H7 (cell line): Measurements from ENCODE around the gene PYCR2. TPM values are rescaled to one million over a fixed set of nuclear protein-coding genes. Genes with fewer than 3 reads are reported as not detected.
"Not testable (repeated sequence)": the region's sequence is repeated elsewhere in the genome, so short reads cannot be mapped to it uniquely, and the experiment has no call there.

Experiments
- DNase-seq: peaks from one replicate; pipeline ENCODE4 v3.0.0; 2012
- H3K27me3 ChIP-seq: 2 replicates; pipeline ENCODE4 v1.6.0; 2011; ENCODE audit warnings: mild to moderate bottlenecking, low read length; ENCODE audit not compliant: control insufficient read depth, insufficient read depth
- H3K36me3 ChIP-seq: replicated peaks from 2 replicates; pipeline ENCODE4 v1.5.1; 2011; ENCODE audit warnings: low read length; ENCODE audit not compliant: control insufficient read depth, insufficient read depth
- H3K4me3 ChIP-seq: 2 replicates; pipeline ENCODE4 v1.5.1; 2011; ENCODE audit warnings: low read depth, mild to moderate bottlenecking, control low read depth, low read length, moderate library complexity; ENCODE audit not compliant: insufficient read depth
- total RNA-seq: library from RNA; depleted of rRNA; stranded (reverse); fragments of >200 nt; shearing (Covaris generic); gene quantifications from 2 replicates; pipeline ENCODE4 v1.2.3, GENCODE V29; 2014; rRNA removed

PYCR2 gene
- total RNA-seq = 308 and 356 TPM in 2 replicates

DNA sequence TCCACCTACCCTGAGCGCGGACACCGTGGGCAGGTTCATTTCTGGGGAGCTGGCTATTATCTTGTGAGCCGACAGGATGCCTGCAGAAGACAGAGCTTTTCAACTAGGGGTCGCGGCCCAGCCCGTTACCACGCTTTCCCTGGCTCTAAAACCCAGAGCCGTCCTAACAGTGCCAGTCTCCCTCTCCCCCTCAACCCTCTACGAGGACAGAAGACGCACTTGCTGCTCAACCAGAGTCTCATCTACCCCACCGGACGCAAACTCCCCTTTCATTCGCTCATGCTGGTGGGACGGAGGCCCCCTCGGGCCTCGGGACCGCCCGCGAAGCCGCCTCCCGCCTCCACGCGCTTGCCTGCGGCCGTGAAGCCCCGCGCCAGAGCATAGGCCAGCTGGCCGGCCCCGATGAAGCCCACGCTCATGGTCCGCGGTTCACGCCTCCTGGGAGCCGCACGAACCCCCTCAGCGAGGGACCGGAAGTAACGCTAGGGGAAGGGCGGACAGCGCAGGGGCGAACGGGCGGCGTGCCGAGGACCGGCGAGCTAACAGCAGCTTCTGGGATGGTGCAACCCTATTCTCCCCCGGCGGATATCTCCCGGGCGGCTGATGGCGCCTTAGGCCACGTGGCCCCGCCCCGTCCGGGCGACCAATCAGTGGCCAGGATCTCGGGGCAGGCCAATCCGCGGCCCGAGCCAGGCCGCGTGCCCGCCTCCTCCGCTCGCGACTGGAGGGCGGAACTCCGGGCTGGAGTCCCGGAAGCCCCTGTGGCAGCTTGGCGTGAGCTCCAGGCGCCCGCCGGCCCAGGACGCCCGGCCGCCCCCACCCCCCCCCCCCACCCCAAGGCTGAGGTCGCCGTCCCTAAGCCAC, at the start of gene PYCR2:
Gene PYCR2 (minus strand): TSS at position 559 of the 864 bp plus-strand sequence. CDS start 140 bp downstream, at position 419.
- peaks cover 35% of the 10 kb centered on the region for H3K36me3 ChIP-seq
- no peaks in the 10 kb centered on the region for H3K27me3 ChIP-seq
- peak within 1 kb of the TSS; percentile 100 for H3K4me3 ChIP-seq
- peak; percentile 100 for DNase-seq

GRCh38 chr1:225973158-225973557, 49.1 kb upstream of the PYCR2 start:
- no peak for DNase-seq
- Histone ChIP-seq H3K36me3 (no peaks in the 10 kb centered on the region), H3K27me3 (no peaks in the 10 kb centered on the region), H3K4me3 (no peak overlapping the region)

- DNase-seq = peak; percentile 24
- no peaks in the 10 kb centered on the region for H3K36me3 ChIP-seq
- no peaks in the 10 kb centered on the region for H3K27me3 ChIP-seq
- no peak overlapping the region for H3K4me3 ChIP-seq
Observed at GRCh38 chr1:225972344-225973152, 48.5 kb upstream of the PYCR2 start.

DNA sequence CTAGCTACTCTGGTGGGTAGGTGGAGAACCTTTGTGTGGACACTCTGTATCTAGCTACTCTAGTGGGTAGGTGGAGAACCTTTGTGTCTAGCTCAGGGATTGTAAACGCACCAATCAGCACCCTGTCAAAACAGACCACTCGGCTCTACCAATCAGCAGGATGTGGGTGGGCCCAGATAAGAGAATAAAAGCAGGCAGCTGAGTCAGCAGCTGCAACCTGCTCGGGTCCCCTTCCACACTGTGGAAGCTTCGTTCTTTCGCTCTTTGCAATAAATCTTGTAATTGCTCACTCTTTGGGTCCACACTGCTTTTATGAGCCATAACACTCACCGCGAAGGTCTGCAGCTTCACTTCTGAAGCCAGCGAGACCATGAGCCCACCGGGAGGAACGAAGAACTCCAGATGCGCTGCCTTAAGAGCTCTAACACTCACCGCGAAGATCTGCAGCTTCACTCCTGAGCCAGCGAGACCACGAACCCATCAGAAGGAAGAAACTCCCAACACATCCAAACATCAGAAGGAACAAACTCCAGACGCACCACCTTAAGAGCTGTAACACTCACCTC, 46.6 kb upstream of the PYCR2 start:
- not testable (repeated sequence) for DNase-seq, H3K27me3 ChIP-seq, H3K36me3 ChIP-seq, H3K4me3 ChIP-seq

DNA sequence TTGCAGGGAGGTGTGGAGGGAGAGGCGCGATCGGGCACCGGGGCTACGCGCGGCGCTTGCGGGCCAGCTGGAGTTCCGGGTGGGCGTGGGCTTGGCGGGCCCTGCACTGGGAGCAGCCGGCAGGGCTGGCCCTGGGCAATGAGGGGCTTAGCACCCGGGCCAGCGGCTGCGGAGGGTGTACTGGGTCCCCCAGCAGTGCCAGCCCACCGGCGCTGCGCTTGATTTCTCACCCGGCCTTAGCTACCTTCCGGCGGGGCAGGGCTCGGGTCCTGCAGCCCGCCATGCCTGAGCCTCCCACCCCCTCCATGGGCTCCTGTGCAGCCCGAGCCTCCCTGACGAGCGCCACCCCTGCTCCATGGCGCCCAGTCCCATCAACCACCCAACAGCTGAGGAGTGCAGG, 45.7 kb upstream of the PYCR2 start:
- H3K4me3 ChIP-seq, DNase-seq, H3K27me3 ChIP-seq, H3K36me3 ChIP-seq: not testable (repeated sequence)

GRCh38 chr1:225965231-225965630, 41.2 kb upstream of the PYCR2 start:
- H3K36me3 ChIP-seq = no peaks in the 10 kb centered on the region
- DNase-seq = no peak
- no peak overlapping the region for H3K4me3 ChIP-seq

GRCh38 chr1:225963735-225964530, 39.9 kb upstream of the PYCR2 start:
- Histone ChIP-seq H3K27me3 (no peaks in the 10 kb centered on the region), H3K36me3 (no peaks in the 10 kb centered on the region), H3K4me3 (no peak overlapping the region)
- no peak for DNase-seq

More at GRCh38 chr1:225965231-225965630, 41.2 kb upstream of the PYCR2 start:
- no peaks in the 10 kb centered on the region for H3K27me3 ChIP-seq

- no peaks in the 10 kb centered on the region for H3K36me3 ChIP-seq
- DNase-seq = peak; percentile 92
- no peaks in the 10 kb centered on the region for H3K27me3 ChIP-seq
- H3K4me3 ChIP-seq = no peak overlapping the region
Observed at GRCh38 chr1:225962440-225962975, 38.5 kb upstream of the PYCR2 start.

- Histone ChIP-seq H3K4me3 (no peak overlapping the region), H3K27me3 (no peaks in the 10 kb centered on the region), H3K36me3 (no peaks in the 10 kb centered on the region)
- no peak for DNase-seq
Observed at GRCh38 chr1:225961659-225962439, 37.8 kb upstream of the PYCR2 start.

DNA sequence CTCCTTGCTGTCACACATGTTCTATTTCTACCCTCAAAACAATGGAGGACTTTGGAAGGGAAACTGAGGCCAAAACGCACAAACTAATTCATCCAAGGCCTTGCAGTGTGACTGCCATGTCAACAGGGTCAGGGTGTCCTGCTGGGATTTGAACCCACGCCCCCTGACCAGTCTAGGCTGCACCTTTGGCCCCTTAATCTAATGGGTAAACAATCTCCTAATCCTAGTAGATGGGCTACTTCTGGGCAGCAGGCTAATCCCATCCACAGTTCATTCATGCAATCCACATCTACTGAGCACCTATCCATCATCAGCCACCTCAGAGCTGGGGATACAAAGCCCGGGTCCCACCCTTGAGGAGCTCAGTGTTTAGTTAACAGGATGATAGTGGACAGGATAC, 34.0 kb upstream of the PYCR2 start:
- Histone ChIP-seq H3K27me3 (no peaks in the 10 kb centered on the region), H3K36me3 (no peaks in the 10 kb centered on the region), H3K4me3 (no peak overlapping the region)
- DNase-seq = no peak

DNA sequence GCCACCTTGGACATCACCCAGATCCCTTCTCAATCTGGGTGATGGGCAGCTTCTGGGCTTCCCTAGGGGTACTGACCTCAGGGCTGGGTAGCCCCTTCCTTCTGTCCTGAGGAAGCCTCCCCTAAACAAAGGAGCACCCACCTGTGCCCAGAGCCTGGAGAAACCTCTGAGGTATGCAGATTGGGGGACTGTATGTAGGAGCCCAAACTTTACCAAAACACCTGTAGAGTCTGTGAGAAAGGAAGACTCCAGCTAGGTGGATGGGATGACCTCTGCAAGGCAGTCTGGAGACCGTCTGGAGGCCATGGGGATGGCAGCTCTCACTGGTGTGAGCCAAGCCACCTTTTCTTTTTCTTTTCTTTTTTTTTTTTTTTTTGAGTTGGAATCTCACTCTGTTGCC, 30.7 kb upstream of the PYCR2 start:
- H3K36me3 ChIP-seq = no peaks in the 10 kb centered on the region
- no peak for DNase-seq
- no peaks in the 10 kb centered on the region for H3K27me3 ChIP-seq
- H3K4me3 ChIP-seq = no peak overlapping the region

DNA sequence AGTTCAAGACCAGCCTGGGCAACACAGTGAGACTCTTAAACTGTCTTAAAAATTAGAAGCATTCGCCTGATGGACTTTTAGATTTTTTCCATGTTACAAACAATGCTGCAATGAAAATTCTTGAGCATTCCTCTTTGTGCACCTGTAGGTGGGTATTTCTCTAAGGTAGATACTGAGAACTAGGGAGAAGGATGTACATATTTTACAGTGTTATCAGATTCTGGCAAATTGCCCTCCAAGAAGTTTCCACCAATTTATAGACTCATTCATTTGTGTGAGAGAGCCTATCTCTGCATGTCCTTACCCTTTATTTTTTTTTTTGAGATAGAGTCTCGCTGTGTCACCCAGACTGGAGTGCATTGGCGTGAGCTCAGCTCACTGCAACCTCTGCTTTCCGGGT, 29.3 kb upstream of the PYCR2 start:
- no peak overlapping the region for H3K4me3 ChIP-seq
- no peak for DNase-seq
- no peaks in the 10 kb centered on the region for H3K27me3 ChIP-seq
- H3K36me3 ChIP-seq = no peaks in the 10 kb centered on the region

- Histone ChIP-seq H3K36me3 (no peaks in the 10 kb centered on the region), H3K4me3 (peak overlapping the region; percentile 19), H3K27me3 (no peaks in the 10 kb centered on the region; the same call in 1 of the 2 replicates)
- peak; percentile 87 for DNase-seq
Observed at GRCh38 chr1:225950905-225951497, 27.0 kb upstream of the PYCR2 start.
